Peyer's patch (tissue), 4 donors: Measurements from ENCODE around the gene DHTKD1. TPM values are rescaled to one million over a fixed set of nuclear protein-coding genes. Genes with fewer than 3 reads are reported as not detected.
"Not testable (repeated sequence)": the region's sequence is repeated elsewhere in the genome, so short reads cannot be mapped to it uniquely, and the experiment has no call there.

Experiments
- DNase-seq, 3 donors: peaks; one replicate each; pipeline ENCODE4 v3.0.0-alpha.2; 2017 to 2019
- H3K27ac ChIP-seq, 4 donors: fragments of 200-600 bp; sonication (generic); one replicate each; pipeline ENCODE4 v1.5.1; 2016 to 2019
- H3K27me3 ChIP-seq, 2 donors: fragments of 200-600 bp; sonication (generic); one replicate each; pipeline ENCODE4 v1.5.1; 2019
- H3K36me3 ChIP-seq, 3 donors: fragments of 200-600 bp; sonication (generic); one replicate each; pipeline ENCODE4 v1.5.1; 2016 to 2019
- H3K4me1 ChIP-seq, 4 donors: fragments of 200-600 bp; sonication (generic); one replicate each; pipeline ENCODE4 v1.5.1; 2016 to 2019
- H3K4me3 ChIP-seq, 4 donors: fragments of 200-600 bp; sonication (generic); 1 replicate in 3 of 4; 2 replicates in 1 of 4; pipeline ENCODE4 v1.5.1; 2016 to 2019; ENCODE audit warnings: mild to moderate bottlenecking in 1 of 4
- H3K9me3 ChIP-seq, 4 donors: fragments of 200-600 bp; sonication (generic); one replicate each; pipeline ENCODE4 v1.5.1; 2016 to 2019; ENCODE audit warnings: mild to moderate bottlenecking in 1 of 4
- CTCF ChIP-seq, 6 experiments: fragments of 450-650 bp in 4 of 6; fragments of 200-600 bp in 2 of 6; sonication (generic) in 1 of 6; IDR thresholded peaks; one replicate each; pipeline ENCODE4 v1.5.1; 2017 to 2019; ENCODE audit warnings: antibody characterized with exemption in 6 of 6, mild to moderate bottlenecking in 3 of 6, moderate library complexity in 1 of 6
- POLR2A ChIP-seq, 2 donors: fragments of 450-650 bp; IDR thresholded peaks; one replicate each; pipeline ENCODE4 v1.5.1; 2017; ENCODE audit warnings: antibody characterized with exemption in 2 of 2, mild to moderate bottlenecking in 2 of 2, moderate library complexity in 2 of 2
- total RNA-seq, 4 donors: library from RNA; depleted of rRNA; stranded (reverse); fragments of >200 nt; gene quantifications; one replicate each; pipeline ENCODE4 v1.1.0, GENCODE V29; 2016

The DHTKD1 gene
- total RNA-seq, 4 donors from 2014 or later = 18.4 to 32.1 (median 24.2) TPM

DNA sequence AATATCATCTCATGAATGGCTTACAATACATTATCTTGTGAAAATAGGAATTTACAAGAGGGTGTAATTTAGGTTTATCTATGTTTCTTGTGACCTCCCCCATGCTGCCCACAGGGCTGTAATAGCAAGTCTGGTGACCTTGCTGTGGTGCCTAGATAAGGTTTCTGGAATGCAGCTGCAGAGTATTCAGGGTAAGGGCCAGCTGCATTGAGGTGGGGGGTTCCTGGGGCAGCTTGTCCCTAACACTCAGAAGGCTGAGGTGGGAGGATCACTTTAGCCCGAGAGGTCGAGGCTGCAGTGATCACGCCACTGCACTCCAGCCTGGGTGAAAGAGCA, 5.3 kb upstream of the DHTKD1 start:
- no peak for DNase-seq
- no peaks in the 10 kb centered on the region for H3K36me3 ChIP-seq
- H3K4me3 ChIP-seq = no peak overlapping the region

DNA sequence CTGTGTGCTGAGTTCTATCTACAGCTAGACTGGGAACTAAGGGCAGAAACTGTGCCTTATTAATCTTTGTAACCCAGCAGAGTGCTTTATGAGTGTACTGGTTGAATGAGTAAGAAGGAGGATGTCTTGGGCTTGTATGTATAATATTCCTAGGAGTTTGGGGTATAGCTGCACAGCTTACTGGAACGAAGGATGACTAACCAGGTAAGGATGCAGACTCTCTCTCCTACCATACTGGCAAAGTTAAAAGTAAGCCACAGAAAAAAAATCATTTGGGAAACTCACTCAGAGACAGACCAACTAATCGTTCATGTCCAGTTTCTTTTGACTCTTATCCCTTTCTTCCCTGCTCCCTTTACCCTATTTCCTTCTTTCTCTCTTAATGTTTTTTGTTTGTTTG, 1.4 kb upstream of the DHTKD1 start:
- Histone ChIP-seq H3K27ac (no peak overlapping the region), H3K4me1 (peaks cover 0 to 7% (median 1%) of the 10 kb centered on the region in 4 donors), H3K27me3 (no peaks in the 10 kb centered on the region), H3K9me3 (no peaks in the 10 kb centered on the region), H3K4me3 (no peak overlapping the region), H3K36me3 (no peaks in the 10 kb centered on the region)
- TF ChIP-seq POLR2A (IDR thresholded peaks at IDR 0.05) (no peak), CTCF (IDR thresholded peaks at IDR 0.05) (no peak)
- DNase-seq = no peak

More for the DNA sequence above, 5.3 kb upstream of the DHTKD1 start:
- H3K27ac ChIP-seq = peak overlapping the region in 1 of 4 donors; percentile 58
- H3K9me3 ChIP-seq = no peaks in the 10 kb centered on the region
- no peaks in the 10 kb centered on the region for H3K4me1 ChIP-seq
- no peaks in the 10 kb centered on the region for H3K27me3 ChIP-seq
- TF ChIP-seq CTCF (IDR thresholded peaks at IDR 0.05) = no peak

GRCh38 chr10:12071441-12071840, 2.7 kb downstream of the DHTKD1 start:
- H3K4me1 ChIP-seq, H3K9me3 ChIP-seq, H3K36me3 ChIP-seq, H3K27me3 ChIP-seq, DNase-seq, H3K4me3 ChIP-seq, H3K27ac ChIP-seq: not testable (repeated sequence)

- H3K9me3 ChIP-seq = no peaks in the 10 kb centered on the region
- peaks cover 0 to 7% (median 1%) of the 10 kb centered on the region in 4 donors for H3K4me1 ChIP-seq
- no peaks in the 10 kb centered on the region for H3K27me3 ChIP-seq
- DNase-seq = no peak
- peaks cover 0 to 3% (median 0%) of the 10 kb centered on the region in 3 donors for H3K36me3 ChIP-seq
- H3K4me3 ChIP-seq = no peak overlapping the region
- TF ChIP-seq CTCF (IDR thresholded peaks at IDR 0.05) (no peak), POLR2A (IDR thresholded peaks at IDR 0.05) (no peak)
- H3K27ac ChIP-seq = no peak overlapping the region
Measured at GRCh38 chr10:12073526-12073925, 4.8 kb downstream of the DHTKD1 start.

GRCh38 chr10:12077580-12078180, 8.9 kb downstream of the DHTKD1 start:
- H3K36me3 ChIP-seq = peaks cover 0 to 12% (median 0%) of the 10 kb centered on the region in 3 donors
- TF ChIP-seq POLR2A (IDR thresholded peaks at IDR 0.05) (no peak), CTCF (IDR thresholded peaks at IDR 0.05) (no peak)

GRCh38 chr10:12081470-12081869, 12.7 kb downstream of the DHTKD1 start:
- no peak for TF ChIP-seq POLR2A (IDR thresholded peaks at IDR 0.05)
- TF ChIP-seq CTCF (IDR thresholded peaks at IDR 0.05) = no peak
- no peak overlapping the region for H3K27ac ChIP-seq
- no peak overlapping the region for H3K4me3 ChIP-seq
- no peaks in the 10 kb centered on the region for H3K9me3 ChIP-seq
- no peaks in the 10 kb centered on the region for H3K4me1 ChIP-seq
- peaks cover 0 to 33% (median 0%) of the 10 kb centered on the region in 3 donors for H3K36me3 ChIP-seq
- H3K27me3 ChIP-seq = no peaks in the 10 kb centered on the region
- no peak for DNase-seq

More at GRCh38 chr10:12077580-12078180, 8.9 kb downstream of the DHTKD1 start:
- DNase-seq = peak in 1 of 3 donors; percentile 40
- H3K27ac ChIP-seq = peak overlapping the region in 1 of 4 donors; percentile 68
- no peaks in the 10 kb centered on the region for H3K27me3 ChIP-seq
- H3K4me3 ChIP-seq = no peak overlapping the region
- H3K9me3 ChIP-seq = no peaks in the 10 kb centered on the region
- H3K4me1 ChIP-seq = no peaks in the 10 kb centered on the region
